Brain microvascular endothelial cell (primary cell): Measurements from ENCODE around the gene ANKRD11.

Experiments used
- DNase-seq: peaks from one replicate; pipeline ENCODE4 v3.0.0-alpha.2; 2020
- H3K27ac ChIP-seq: fragments of 250-450 bp; sonication (Bioruptor Pico); 2 replicates; pipeline ENCODE4 v1.5.1; 2020; ENCODE audit warnings: mild to moderate bottlenecking, moderate library complexity
- H3K27me3 ChIP-seq: fragments of 250-450 bp; sonication (Bioruptor Pico); replicated peaks from 2 replicates; pipeline ENCODE4 v1.5.1; 2020; ENCODE audit warnings: mild to moderate bottlenecking
- H3K36me3 ChIP-seq: fragments of 250-450 bp; sonication (Bioruptor Pico); replicated peaks from 2 replicates; pipeline ENCODE4 v1.5.1; 2020; ENCODE audit warnings: mild to moderate bottlenecking
- H3K4me3 ChIP-seq: 2 replicates; pipeline ENCODE4 v1.5.1; 2011; ENCODE audit warnings: low read depth, mild to moderate bottlenecking, control low read depth, low read length, moderate library complexity
- in situ Hi-C: cut with HindIII; loops from 2 replicates; pipeline ENCODE4 v1.10.0; 2017; ENCODE audit warnings: low sequenced_read_pairs, low pct_ligation_motif_present
- TF ChIP-seq, protein P1 (sequence below): IDR thresholded peaks from 2 replicates; pipeline ENCODE4 v1.5.1; 2011; ENCODE audit warnings: low read depth, mild to moderate bottlenecking, moderate library complexity, low read length, control low read depth, inconsistent platforms; ENCODE audit errors: missing control alignments

Gene ANKRD11

DNA sequence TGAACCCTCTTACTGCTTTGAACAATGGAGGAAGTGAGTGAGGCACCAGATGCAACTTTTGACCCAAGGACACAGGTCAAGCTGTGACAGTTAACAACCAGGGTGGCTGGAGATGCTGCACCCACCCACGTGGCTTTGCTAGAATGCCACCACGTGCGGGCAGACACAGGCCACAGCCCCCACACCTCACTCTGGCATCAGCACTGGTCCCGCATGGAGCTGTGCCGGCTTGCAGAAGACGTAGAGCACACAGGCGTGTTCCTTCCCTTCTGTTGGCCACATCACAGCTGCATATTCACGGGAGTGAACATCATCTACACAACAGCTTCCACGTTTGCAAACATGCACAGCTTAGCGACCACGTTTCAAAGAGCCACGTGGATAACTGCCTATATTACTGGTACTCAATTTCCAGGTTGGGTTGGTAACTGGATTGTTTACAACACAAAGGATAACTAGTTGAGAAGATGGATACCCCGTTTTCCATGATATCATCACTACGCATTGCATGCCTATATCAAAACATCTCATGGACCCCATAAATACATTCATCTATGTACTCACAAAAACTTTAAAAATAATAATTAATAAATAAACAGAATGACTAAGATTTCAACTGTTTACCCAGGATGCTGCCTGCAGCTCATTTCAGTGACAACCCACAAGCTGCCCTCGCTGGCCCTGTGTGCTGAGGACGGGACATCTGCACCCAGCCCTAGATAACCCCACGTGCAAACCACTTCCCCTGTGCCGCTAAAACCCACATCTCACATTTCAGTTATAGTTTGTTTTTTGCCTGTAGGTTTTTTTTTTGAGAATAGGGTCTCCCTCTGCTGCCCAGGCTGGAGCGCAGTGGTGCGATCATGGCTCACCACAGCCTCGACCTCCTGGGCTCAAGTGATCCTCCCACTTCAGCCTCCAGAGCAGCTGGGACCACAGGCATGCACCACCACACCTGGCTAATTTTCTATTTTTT lies 132.0 kb downstream of the ANKRD11 start:
- Histone ChIP-seq H3K27ac (no peak overlapping the region), H3K27me3 (no peaks in the 10 kb centered on the region), H3K4me3 (no peak overlapping the region), H3K36me3 (peaks cover 3% of the 10 kb centered on the region)
- TF ChIP-seq, protein P1, sequence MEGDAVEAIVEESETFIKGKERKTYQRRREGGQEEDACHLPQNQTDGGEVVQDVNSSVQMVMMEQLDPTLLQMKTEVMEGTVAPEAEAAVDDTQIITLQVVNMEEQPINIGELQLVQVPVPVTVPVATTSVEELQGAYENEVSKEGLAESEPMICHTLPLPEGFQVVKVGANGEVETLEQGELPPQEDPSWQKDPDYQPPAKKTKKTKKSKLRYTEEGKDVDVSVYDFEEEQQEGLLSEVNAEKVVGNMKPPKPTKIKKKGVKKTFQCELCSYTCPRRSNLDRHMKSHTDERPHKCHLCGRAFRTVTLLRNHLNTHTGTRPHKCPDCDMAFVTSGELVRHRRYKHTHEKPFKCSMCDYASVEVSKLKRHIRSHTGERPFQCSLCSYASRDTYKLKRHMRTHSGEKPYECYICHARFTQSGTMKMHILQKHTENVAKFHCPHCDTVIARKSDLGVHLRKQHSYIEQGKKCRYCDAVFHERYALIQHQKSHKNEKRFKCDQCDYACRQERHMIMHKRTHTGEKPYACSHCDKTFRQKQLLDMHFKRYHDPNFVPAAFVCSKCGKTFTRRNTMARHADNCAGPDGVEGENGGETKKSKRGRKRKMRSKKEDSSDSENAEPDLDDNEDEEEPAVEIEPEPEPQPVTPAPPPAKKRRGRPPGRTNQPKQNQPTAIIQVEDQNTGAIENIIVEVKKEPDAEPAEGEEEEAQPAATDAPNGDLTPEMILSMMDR, result no peak
- in situ Hi-C loops, result no loop called here
- no peak for DNase-seq

DNA sequence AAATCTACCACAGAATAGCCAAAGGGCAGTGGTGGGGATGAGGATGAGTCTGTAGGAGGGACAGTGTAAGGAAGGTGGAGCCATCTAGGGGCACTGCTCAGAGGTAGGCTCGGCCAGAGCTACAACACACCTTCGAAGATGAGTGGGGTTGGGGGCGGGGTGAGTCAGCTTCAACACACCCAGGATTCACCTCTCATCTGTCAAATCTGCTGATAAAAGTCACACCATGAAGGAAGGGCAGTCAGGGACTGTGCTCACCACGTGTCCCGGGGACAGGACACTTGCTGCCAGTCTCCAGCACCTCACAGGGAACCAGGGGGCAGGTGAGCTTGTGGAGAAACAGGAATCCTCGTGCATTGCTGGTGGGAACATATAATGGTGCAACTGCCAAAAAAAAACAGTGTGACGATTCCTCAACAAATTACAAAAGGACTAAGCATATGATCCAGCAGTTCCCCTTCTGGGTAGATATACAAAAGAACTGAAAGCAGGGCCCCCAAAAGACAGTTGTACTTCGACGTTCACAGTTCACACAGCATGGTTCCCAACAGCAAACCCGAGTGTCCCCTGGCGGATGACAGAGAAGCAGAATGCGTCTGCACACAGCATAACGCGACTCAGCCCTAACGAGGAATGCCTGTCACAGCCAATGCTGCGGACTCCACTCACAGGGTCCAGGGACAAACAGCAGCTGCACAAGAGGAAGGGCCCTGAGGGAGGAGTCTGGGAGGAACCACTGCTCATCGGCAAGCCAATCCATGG lies 133.1 kb downstream of the ANKRD11 start:
- in situ Hi-C loops, result no loop called here
- peaks cover 3% of the 10 kb centered on the region for H3K36me3 ChIP-seq

DNA sequence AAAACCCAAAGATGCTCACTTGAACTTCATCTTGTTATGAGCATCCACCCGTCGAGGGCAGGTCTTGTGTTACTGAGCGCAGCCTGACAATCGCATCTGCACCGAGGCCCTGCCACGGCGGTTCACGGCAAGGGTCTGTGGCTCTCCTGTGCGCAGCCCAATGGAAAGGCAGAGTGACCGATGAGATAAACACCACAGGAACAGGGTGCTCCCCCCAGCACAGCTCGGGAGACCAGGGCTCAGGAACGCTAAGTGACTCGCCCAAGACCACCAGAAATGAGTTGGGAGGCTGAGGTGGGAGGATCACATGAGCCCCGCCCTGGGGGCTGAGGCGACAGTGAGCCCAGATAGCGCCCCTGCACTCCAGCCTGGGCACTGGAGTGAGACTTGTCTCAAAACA lies 134.7 kb downstream of the ANKRD11 start:
- in situ Hi-C loops, result no loop called here
- H3K4me3 ChIP-seq, result no peak overlapping the region
- H3K27me3 ChIP-seq, result no peaks in the 10 kb centered on the region
- TF ChIP-seq, protein P1, result no peak
- no peak for DNase-seq
- H3K36me3 ChIP-seq, result peaks cover 12% of the 10 kb centered on the region
- no peak overlapping the region for H3K27ac ChIP-seq

More for the DNA sequence above, 133.1 kb downstream of the ANKRD11 start:
- Histone ChIP-seq H3K27ac (no peak overlapping the region), H3K27me3 (no peaks in the 10 kb centered on the region), H3K4me3 (no peak overlapping the region)
- TF ChIP-seq, protein P1, result peak; percentile 1
- no peak for DNase-seq

DNA sequence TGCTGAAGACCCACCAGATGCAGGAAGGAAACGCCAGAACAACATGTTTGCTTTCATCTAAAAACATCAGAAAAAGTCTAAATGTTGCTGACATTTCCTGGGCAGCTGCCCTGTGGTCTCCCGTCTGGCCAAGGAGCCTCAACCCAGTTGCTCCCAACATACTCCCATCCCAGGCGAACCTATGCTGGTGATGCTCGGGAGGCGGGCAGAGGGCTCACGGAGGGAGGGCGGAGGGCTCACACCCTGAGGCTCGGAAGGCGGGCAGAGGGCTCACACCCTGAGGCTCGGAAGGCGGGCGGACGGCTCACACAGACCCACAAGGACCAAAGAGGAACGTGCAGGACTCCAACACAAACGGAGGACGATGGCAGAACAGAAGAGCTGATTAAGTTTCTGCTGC lies 135.4 kb downstream of the ANKRD11 start:
- DNase-seq, result no peak
- Histone ChIP-seq H3K4me3 (no peak overlapping the region), H3K27ac (no peak overlapping the region), H3K36me3 (peaks cover 12% of the 10 kb centered on the region), H3K27me3 (no peaks in the 10 kb centered on the region)
- in situ Hi-C loops, result no loop called here
- TF ChIP-seq, protein P1, result no peak

DNA sequence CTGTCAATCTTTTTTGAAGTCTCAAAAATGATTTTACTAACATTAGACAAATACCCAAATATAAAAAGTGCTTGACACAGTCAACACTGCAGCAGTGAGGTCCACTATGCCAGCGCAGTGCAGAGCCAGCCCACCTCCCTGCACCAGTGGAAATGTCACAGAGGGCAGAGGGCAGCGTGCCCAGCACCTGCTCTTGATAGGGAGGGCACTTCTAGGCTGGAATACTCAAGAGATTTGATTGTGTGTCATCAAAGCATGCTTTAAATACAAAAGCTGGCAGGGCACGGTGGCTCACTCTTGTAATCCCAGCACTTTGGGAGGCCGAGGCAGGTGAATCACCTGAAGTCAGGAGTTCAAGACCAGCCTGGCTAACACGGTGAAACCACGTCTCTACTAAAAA lies 136.0 kb downstream of the ANKRD11 start:
- H3K27ac ChIP-seq, result no peak overlapping the region
- no peaks in the 10 kb centered on the region for H3K27me3 ChIP-seq
- in situ Hi-C loops, result no loop called here
- peaks cover 12% of the 10 kb centered on the region for H3K36me3 ChIP-seq
- no peak overlapping the region for H3K4me3 ChIP-seq
- TF ChIP-seq, protein P1, result no peak
- DNase-seq, result no peak
